Liver (tissue), 9 donors: ENCODE results near the gene CELF5. TPM values are rescaled to one million over a fixed set of nuclear protein-coding genes. Genes with fewer than 3 reads are reported as not detected.

Experiments used
- DNase-seq: peaks from one replicate; pipeline ENCODE4 v3.0.0-alpha.2; 2017; ENCODE audit warnings: low spot score
- H3K27ac ChIP-seq, 2 donors: one replicate each; pipeline ENCODE4 v1.7.0; 2013; ENCODE audit warnings: inconsistent platforms in 2 of 2, low read length in 2 of 2, control low read depth in 1 of 2, low read depth in 1 of 2, mild to moderate bottlenecking in 1 of 2
- H3K27me3 ChIP-seq, 4 donors: one replicate each; pipeline versions ENCODE4 v1.6.1 to v1.7.0; 2013; ENCODE audit warnings: low read length in 3 of 4, inconsistent platforms in 1 of 4, mild to moderate bottlenecking in 1 of 4, moderate library complexity in 1 of 4; ENCODE audit not compliant: control insufficient read depth in 4 of 4, insufficient read depth in 4 of 4
- H3K36me3 ChIP-seq, 4 donors: one replicate each; pipeline versions ENCODE4 v1.6.1 to v1.7.0; 2013; ENCODE audit warnings: low read length in 3 of 4, mild to moderate bottlenecking in 3 of 4, low read depth in 1 of 4, moderate library complexity in 1 of 4; ENCODE audit not compliant: control insufficient read depth in 4 of 4, insufficient read depth in 3 of 4
- H3K4me1 ChIP-seq, 4 donors: one replicate each; pipeline versions ENCODE4 v1.6.1 to v1.7.0; 2013; ENCODE audit warnings: low read length in 3 of 4, mild to moderate bottlenecking in 3 of 4, moderate library complexity in 1 of 4; ENCODE audit not compliant: control insufficient read depth in 4 of 4, insufficient read depth in 4 of 4
- H3K4me3 ChIP-seq, 3 donors: one replicate each; pipeline versions ENCODE4 v1.6.1 to v1.7.0; 2013; ENCODE audit warnings: low read length in 3 of 3, control low read depth in 1 of 3, low read depth in 1 of 3, mild to moderate bottlenecking in 1 of 3
- H3K9ac ChIP-seq, 2 donors: one replicate each; pipeline ENCODE4 v1.7.0; 2013; ENCODE audit warnings: low read length in 2 of 2, mild to moderate bottlenecking in 2 of 2, moderate library complexity in 2 of 2, control low read depth in 1 of 2, low read depth in 1 of 2
- H3K9me3 ChIP-seq, 4 donors: one replicate each; pipeline versions ENCODE4 v1.6.1 to v1.7.0; 2013; ENCODE audit warnings: low read length in 3 of 4; ENCODE audit not compliant: control insufficient read depth in 4 of 4
- CTCF ChIP-seq: fragments of 150-350 bp; IDR thresholded peaks from 2 replicates; pipeline ENCODE4 v1.5.1; 2017; ENCODE audit warnings: improper control_type of control experiment, low read depth, low read length; ENCODE audit not compliant: missing input control
- FOXA1 ChIP-seq: IDR thresholded peaks from 2 replicates; pipeline ENCODE4 v1.6.1; 2016; ENCODE audit warnings: antibody characterized with exemption
- FOXA2 ChIP-seq: IDR thresholded peaks from 2 replicates; pipeline ENCODE4 v1.6.1; 2016; ENCODE audit warnings: antibody characterized with exemption
- HNF4A ChIP-seq, 2 donors: conservative IDR thresholded peaks; 2 replicates each; pipeline ENCODE4 v1.6.1; 2016; ENCODE audit warnings: antibody characterized with exemption in 2 of 2, mild to moderate bottlenecking in 2 of 2
- HNF4G ChIP-seq: IDR thresholded peaks from 2 replicates; pipeline ENCODE4 v1.6.1; 2016; ENCODE audit warnings: antibody characterized with exemption
- NR2F2 ChIP-seq: IDR thresholded peaks from 2 replicates; pipeline ENCODE4 v1.6.1; 2016; ENCODE audit warnings: antibody characterized with exemption
- RAD21 ChIP-seq, 2 donors: IDR thresholded peaks; 2 replicates each; pipeline ENCODE4 v1.6.1; 2016; ENCODE audit warnings: antibody characterized with exemption in 2 of 2, mild to moderate bottlenecking in 2 of 2
- REST ChIP-seq: IDR thresholded peaks from 2 replicates; pipeline ENCODE4 v1.6.1; 2016; ENCODE audit warnings: antibody characterized with exemption, mild to moderate bottlenecking
- RXRA ChIP-seq, 2 donors: IDR thresholded peaks; 2 replicates each; pipeline ENCODE4 v1.6.1; 2017 to 2018; ENCODE audit warnings: antibody characterized with exemption in 2 of 2, mild to moderate bottlenecking in 1 of 2
- SP1 ChIP-seq: IDR thresholded peaks from 2 replicates; pipeline ENCODE4 v1.6.1; 2018; ENCODE audit warnings: antibody characterized with exemption, mild to moderate bottlenecking
- TAF1 ChIP-seq: conservative IDR thresholded peaks from 2 replicates; pipeline ENCODE4 v1.6.1; 2016; ENCODE audit warnings: antibody characterized with exemption, mild to moderate bottlenecking
- YY1 ChIP-seq: IDR thresholded peaks from 2 replicates; pipeline ENCODE4 v1.6.1; 2016; ENCODE audit warnings: antibody characterized with exemption, mild to moderate bottlenecking
- WGBS: extraction: QIAGEN DNeasy Blood & Tissue Kit; methylation state at CpG from one replicate; pipeline ENCODE4 v1.1.7; 2013; 5-methylcytosine and 5-hydroxymethylcytosine counted together
- polyA plus RNA-seq, 2 donors: library from polyadenylated mRNA; stranded (reverse) in 1 of 2; unstranded in 1 of 2; fragments of 200-250 nt in 1 of 2; fragments of >200 nt in 1 of 2; fragmentation: Nextera tagmentation in 1 of 2; extraction: Ambion mirVana in 1 of 2; gene quantifications; one replicate each; pipeline versions ENCODE4 v1.2.1 to v1.2.3, GENCODE V29; 2013 to 2015
- total RNA-seq, 2 donors: library from RNA; depleted of rRNA; stranded (reverse); fragments of >200 nt; gene quantifications; one replicate each; pipeline ENCODE4 v1.2.3, GENCODE V29; 2014
- donor health status: healthy.
- donor health status: healthy.
- donor health status: healthy.
- donor health status: healthy.
- donor health status: healthy.

CELF5 gene
- total and polyA plus RNA-seq, 4 donors = 0.06 to 0.50 (median 0.26) TPM

- H3K27ac ChIP-seq = no peak overlapping the region
- whole genome bisulfite sequencing = 81% methylated on average over 13 of the region's 13 CpGs
These were observed 88.7 kb downstream of the CELF5 start for GRCh38 chr19:3313199-3313575.

DNA sequence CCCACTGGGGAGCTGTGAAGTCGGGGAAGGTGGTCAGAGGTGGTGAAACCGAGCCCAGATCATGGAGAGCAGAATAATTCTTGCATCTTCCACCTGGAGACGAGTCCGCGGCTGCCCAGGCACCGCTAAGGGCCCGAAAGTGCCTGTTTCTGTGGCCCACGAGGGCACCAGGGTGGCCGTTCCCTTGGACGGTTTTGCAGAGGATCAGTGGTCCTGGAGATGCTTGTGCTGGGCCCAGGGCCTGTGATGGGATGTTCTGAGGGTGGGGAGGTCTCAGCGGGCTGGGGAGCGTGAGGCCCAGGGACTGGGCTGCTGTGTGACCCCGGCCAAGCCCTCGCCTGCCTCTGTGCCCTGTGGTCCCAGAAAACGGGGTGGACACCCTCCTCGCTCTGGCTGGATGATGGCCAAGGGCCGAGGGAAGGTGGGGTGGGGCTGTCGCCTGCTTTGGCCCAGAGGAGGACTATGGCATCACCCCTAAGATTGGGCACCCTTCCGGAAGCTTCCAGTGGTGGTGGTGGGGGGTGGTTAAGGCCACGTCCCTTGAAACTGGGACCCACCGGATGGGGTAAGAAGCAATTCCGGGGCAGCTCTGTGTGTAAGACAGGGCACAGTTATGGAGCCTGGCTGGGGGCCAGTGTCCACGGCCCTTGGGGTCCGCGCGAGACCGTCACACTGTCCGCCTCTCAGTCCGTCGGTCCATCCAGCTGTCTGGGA lies 90.7 kb downstream of the CELF5 start:
- TF ChIP-seq SP1 (no peak), FOXA1 (no peak), HNF4A (conservative IDR thresholded peaks at IDR 0.05) (no peak), RXRA (IDR thresholded peaks at IDR 0.05) (no peak), RAD21 (IDR thresholded peaks at IDR 0.05) (no peak)
- H3K9ac ChIP-seq = no peak overlapping the region
- peaks cover 0 to 4% (median 1%) of the 10 kb centered on the region in 4 donors for H3K27me3 ChIP-seq
- DNase-seq = no peak
- no peak overlapping the region for H3K27ac ChIP-seq
- H3K4me1 ChIP-seq = no peaks in the 10 kb centered on the region
- H3K4me3 ChIP-seq = no peak overlapping the region
- H3K9me3 ChIP-seq = no peaks in the 10 kb centered on the region
- 83% methylated on average over 30 of the region's 30 CpGs for WGBS
- H3K36me3 ChIP-seq = no peaks in the 10 kb centered on the region

More at GRCh38 chr19:3313199-3313575, 88.7 kb downstream of the CELF5 start:
- peaks cover 0 to 4% (median 1%) of the 10 kb centered on the region in 4 donors for H3K27me3 ChIP-seq
- TF ChIP-seq FOXA1 = no peak
- TF ChIP-seq YY1 = no peak
- no peak for TF ChIP-seq REST
- no peak for TF ChIP-seq HNF4A (conservative IDR thresholded peaks at IDR 0.05)
- no peak for TF ChIP-seq TAF1
- no peak for TF ChIP-seq CTCF
- no peak for TF ChIP-seq HNF4G
- H3K9me3 ChIP-seq = no peaks in the 10 kb centered on the region
- H3K9ac ChIP-seq = no peak overlapping the region
- no peak for DNase-seq
- no peak overlapping the region for H3K4me3 ChIP-seq
- no peaks in the 10 kb centered on the region for H3K4me1 ChIP-seq
- no peaks in the 10 kb centered on the region for H3K36me3 ChIP-seq

DNA sequence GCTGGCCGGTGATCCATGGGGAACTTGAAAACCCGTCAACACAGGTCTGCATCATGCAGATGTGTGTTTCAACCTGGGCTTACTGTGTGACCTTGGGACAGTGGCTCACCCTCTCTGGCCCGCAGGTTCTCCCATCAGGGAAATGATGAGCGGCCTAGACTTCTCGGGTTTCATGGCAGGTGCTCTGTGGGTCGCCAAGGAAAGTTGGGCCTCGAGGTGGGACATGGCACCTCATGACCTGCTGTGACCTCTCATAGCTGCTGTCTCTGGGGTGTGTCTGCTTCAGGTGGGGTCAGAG lies 91.2 kb downstream of the CELF5 start:
- H3K9ac ChIP-seq = no peak overlapping the region
- no peaks in the 10 kb centered on the region for H3K4me1 ChIP-seq
- TF ChIP-seq NR2F2 (no peak), REST (no peak), TAF1 (no peak), FOXA1 (no peak), FOXA2 (no peak), SP1 (no peak), YY1 (no peak)
- DNase-seq = no peak
- 90% methylated on average over 7 of the region's 7 CpGs for WGBS
- no peak overlapping the region for H3K27ac ChIP-seq
- peaks cover 0 to 5% (median 1%) of the 10 kb centered on the region in 4 donors for H3K27me3 ChIP-seq
- no peak overlapping the region for H3K4me3 ChIP-seq
- no peaks in the 10 kb centered on the region for H3K36me3 ChIP-seq
- H3K9me3 ChIP-seq = no peaks in the 10 kb centered on the region
